CD8-positive, alpha-beta memory T cell (primary cell): Measurements from ENCODE around the gene KRTCAP2. TPM values are rescaled to one million over a fixed set of nuclear protein-coding genes. Genes with fewer than 3 reads are reported as not detected.

ENCODE experiments used
- CTCF ChIA-PET: fragments of 350-600 bp; sonication (Branson Sonifier 250); formaldehyde crosslinking; loops from one replicate; lab custom pipeline; 2021; ENCODE audit warnings: antibody characterized with exemption; lab: Charles Lee
- POLR2A ChIA-PET: fragments of 350-600 bp; sonication (Branson Sonifier 250); formaldehyde crosslinking; loops from one replicate; lab custom pipeline; 2021; ENCODE audit warnings: antibody characterized with exemption; lab: Charles Lee
- DNase-seq, 5 donors: peaks; one replicate each; pipeline versions ENCODE4 v3.0.0 to v3.0.0-alpha.2; 2020 to 2022; ENCODE audit warnings: mixed read lengths in 1 of 5
- H3K27ac ChIP-seq: one replicate; pipeline ENCODE4 v1.7.0; 2013; ENCODE audit warnings: low read depth, mild to moderate bottlenecking, low read length, moderate library complexity
- H3K27me3 ChIP-seq: 2 replicates; pipeline ENCODE4 v1.7.0; 2013; ENCODE audit warnings: low read length, mild to moderate bottlenecking; ENCODE audit not compliant: insufficient read depth, poor library complexity, severe bottlenecking
- H3K36me3 ChIP-seq: 2 replicates; pipeline ENCODE4 v1.7.0; 2013; ENCODE audit warnings: mild to moderate bottlenecking, low read length, moderate library complexity; ENCODE audit not compliant: insufficient read depth
- H3K4me1 ChIP-seq: 2 replicates; pipeline ENCODE4 v1.7.0; 2013; ENCODE audit warnings: mild to moderate bottlenecking, low read length, moderate library complexity; ENCODE audit not compliant: insufficient read depth
- H3K4me3 ChIP-seq: 2 replicates; pipeline ENCODE4 v1.7.0; 2013; ENCODE audit warnings: mild to moderate bottlenecking, low read length
- H3K9me3 ChIP-seq: 2 replicates; pipeline ENCODE4 v1.7.0; 2013; ENCODE audit warnings: mild to moderate bottlenecking, low read length
- H3K27ac Mint-ChIP-seq, 8 donors: one replicate each; pipeline ENCODE4 v1.8.0; 2020 to 2021; ENCODE audit warnings: mixed read lengths in 8 of 8, mild to moderate bottlenecking in 6 of 8, inconsistent platforms in 3 of 8, moderate library complexity in 3 of 8
- H3K27me3 Mint-ChIP-seq, 2 donors: one replicate each; pipeline ENCODE4 v1.8.0; 2020 to 2021; ENCODE audit warnings: mixed read lengths in 2 of 2, mild to moderate bottlenecking in 1 of 2, moderate library complexity in 1 of 2
- H3K36me3 Mint-ChIP-seq, 3 donors: one replicate each; pipeline ENCODE4 v1.8.0; 2020 to 2021; ENCODE audit warnings: mixed read lengths in 3 of 3, inconsistent platforms in 1 of 3, mild to moderate bottlenecking in 1 of 3
- H3K4me1 Mint-ChIP-seq, 3 donors: one replicate each; pipeline ENCODE4 v1.8.0; 2020 to 2021; ENCODE audit warnings: mixed read lengths in 3 of 3, inconsistent platforms in 1 of 3, mild to moderate bottlenecking in 1 of 3
- H3K4me3 Mint-ChIP-seq, 7 donors: one replicate each; pipeline ENCODE4 v1.8.0; 2020 to 2021; ENCODE audit warnings: mixed read lengths in 7 of 7, mild to moderate bottlenecking in 6 of 7, moderate library complexity in 4 of 7, inconsistent platforms in 2 of 7
- H3K9me3 Mint-ChIP-seq, 5 donors: one replicate each; pipeline ENCODE4 v1.8.0; 2020 to 2022; ENCODE audit warnings: mixed read lengths in 5 of 5, mild to moderate bottlenecking in 3 of 5, moderate library complexity in 2 of 5, inconsistent platforms in 1 of 5
- polyA plus RNA-seq: library from polyadenylated mRNA; unstranded; fragments of 300-500 nt; fragmentation: Illumina TruSeq; gene quantifications from one replicate; pipeline ENCODE4 v1.2.3, GENCODE V29; 2021
- total RNA-seq, 2 experiments: library from RNA; stranded (reverse); gene quantifications; one replicate each; pipeline ENCODE4 v1.2.3, GENCODE V29; 2021

KRTCAP2 gene
- total and polyA plus RNA-seq, 3 experiments from 2014 or later, result 181 to 576 (median 207) TPM

DNA sequence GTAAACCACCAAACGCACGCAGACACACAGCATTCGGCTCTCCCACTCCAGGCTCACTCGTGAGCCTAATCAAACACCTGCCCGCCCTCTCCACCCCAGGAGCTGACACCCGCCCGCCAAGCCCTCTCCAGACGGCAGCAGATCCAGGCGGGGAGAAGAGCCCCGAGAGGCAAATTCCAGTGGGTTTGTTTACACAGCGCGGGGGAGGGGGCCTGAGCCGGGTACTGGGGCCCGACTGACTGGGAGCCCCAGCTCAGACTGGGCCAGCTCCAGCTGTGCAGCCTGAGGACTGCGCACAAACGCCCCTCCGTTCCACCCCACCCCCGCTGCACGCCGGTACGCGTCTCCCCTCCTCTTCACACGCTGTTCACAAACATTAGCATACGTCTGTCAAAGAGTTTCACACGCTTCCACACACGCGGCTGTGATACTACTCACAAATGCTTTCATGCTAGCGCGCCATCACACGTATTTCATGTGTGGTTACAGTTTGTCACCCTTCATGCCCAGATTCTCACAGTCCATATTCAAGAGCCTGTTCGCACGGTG, 46.5 kb downstream of the KRTCAP2 start:
- H3K27ac Mint-ChIP-seq, result peak overlapping the region in 3 of 8 donors; percentile 4 to 66 (median 40)
- no peak overlapping the region for H3K27ac ChIP-seq
- no peaks in the 10 kb centered on the region for H3K36me3 ChIP-seq
- POLR2A ChIA-PET, result interaction anchor here (0.5 kb wide), 1 partner anchor 18 kb away, joined by 3 read pairs; no protein-coding TSS in a partner anchor
- peaks cover 23 to 30% (median 23%) of the 10 kb centered on the region in 3 donors for H3K4me1 Mint-ChIP-seq
- H3K27me3 ChIP-seq, result no peaks in the 10 kb centered on the region
- H3K27me3 Mint-ChIP-seq, result peaks cover 16 to 34% of the 10 kb centered on the region in 2 donors
- no peaks in the 10 kb centered on the region for H3K9me3 ChIP-seq
- H3K4me3 ChIP-seq, result peak overlapping the region; percentile 64
- CTCF ChIA-PET, result interaction anchor here (1.7 kb wide), 1 partner anchor 36 kb away, joined by 5 read pairs; no protein-coding TSS in a partner anchor
- H3K9me3 Mint-ChIP-seq, result no peaks in the 10 kb centered on the region
- H3K36me3 Mint-ChIP-seq, result no peaks in the 10 kb centered on the region
- H3K4me1 ChIP-seq, result peaks cover 34% of the 10 kb centered on the region
- DNase-seq, result peak in 4 of 5 donors; percentile 34 to 64 (median 36)
- peak overlapping the region; percentile 78 to 93 (median 89) for H3K4me3 Mint-ChIP-seq

DNA sequence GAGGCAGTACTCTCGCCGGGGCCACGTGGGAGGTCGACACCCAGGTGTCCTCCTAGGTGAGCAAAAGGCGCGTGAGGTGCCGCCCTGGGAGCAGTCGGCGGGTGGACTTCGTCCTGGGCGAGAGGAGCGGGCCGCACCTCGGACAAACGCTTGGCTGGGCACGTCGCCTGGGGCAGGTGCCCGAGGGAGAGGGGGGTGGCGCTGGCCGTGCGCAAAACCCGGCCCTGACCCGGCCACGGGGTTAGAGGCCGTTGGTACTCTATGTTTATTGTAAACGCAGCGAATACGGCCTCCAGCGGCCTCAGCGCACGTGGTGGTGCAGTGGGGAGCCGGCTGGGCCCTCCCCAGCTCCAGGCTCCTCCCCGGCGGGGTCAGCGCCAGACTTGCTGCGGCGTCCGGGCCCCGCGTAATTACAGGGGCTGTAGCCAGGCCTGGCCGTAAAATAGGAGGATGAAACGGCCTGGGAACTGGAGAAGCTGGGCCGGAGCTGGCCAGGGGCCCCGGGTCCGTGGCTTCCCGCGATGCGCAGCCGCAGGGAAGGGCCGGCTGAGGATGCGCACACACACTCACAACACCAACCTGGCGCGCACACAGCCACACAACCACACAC, 47.1 kb downstream of the KRTCAP2 start:
- no peaks in the 10 kb centered on the region for H3K36me3 ChIP-seq
- no peak overlapping the region for H3K4me3 ChIP-seq
- ChIA-PET POLR2A (interaction anchor here (0.5 kb wide), 1 partner anchor 19 kb away, joined by 3 read pairs; no protein-coding TSS in a partner anchor), CTCF (interaction anchor here (1.2 to 1.7 kb wide), 2 partner anchors 35 to 42 kb away, joined by 4 to 5 read pairs; no protein-coding TSS in a partner anchor)
- peaks cover 23 to 30% (median 23%) of the 10 kb centered on the region in 3 donors for H3K4me1 Mint-ChIP-seq
- H3K9me3 Mint-ChIP-seq, result no peaks in the 10 kb centered on the region
- no peak overlapping the region for H3K27ac ChIP-seq
- H3K4me3 Mint-ChIP-seq, result peak overlapping the region in 5 of 7 donors; percentile 20 to 89 (median 54)
- H3K9me3 ChIP-seq, result no peaks in the 10 kb centered on the region
- H3K4me1 ChIP-seq, result peaks cover 34% of the 10 kb centered on the region
- peaks cover 14 to 33% of the 10 kb centered on the region in 2 donors for H3K27me3 Mint-ChIP-seq
- no peaks in the 10 kb centered on the region for H3K27me3 ChIP-seq
- H3K27ac Mint-ChIP-seq, result no peak overlapping the region
- H3K36me3 Mint-ChIP-seq, result no peaks in the 10 kb centered on the region
- DNase-seq, result no peak

GRCh38 chr1:155125511-155125945, 47.6 kb downstream of the KRTCAP2 start:
- Histone ChIP-seq H3K9me3 (no peaks in the 10 kb centered on the region), H3K36me3 (no peaks in the 10 kb centered on the region), H3K27ac (no peak overlapping the region), H3K4me1 (peaks cover 34% of the 10 kb centered on the region), H3K27me3 (no peaks in the 10 kb centered on the region), H3K4me3 (no peak overlapping the region)
- Mint-ChIP-seq H3K36me3 (no peaks in the 10 kb centered on the region), H3K27ac (no peak overlapping the region), H3K27me3 (peaks cover 14 to 28% of the 10 kb centered on the region in 2 donors), H3K4me3 (peak overlapping the region in 5 of 7 donors; percentile 20 to 78 (median 34)), H3K4me1 (peaks cover 23 to 30% (median 23%) of the 10 kb centered on the region in 3 donors), H3K9me3 (no peaks in the 10 kb centered on the region)
- ChIA-PET CTCF (interaction anchor here (1.2 to 1.7 kb wide), 2 partner anchors 34 to 42 kb away, joined by 4 to 5 read pairs; no protein-coding TSS in a partner anchor), POLR2A (no interaction called here)
- DNase-seq, result no peak

DNA sequence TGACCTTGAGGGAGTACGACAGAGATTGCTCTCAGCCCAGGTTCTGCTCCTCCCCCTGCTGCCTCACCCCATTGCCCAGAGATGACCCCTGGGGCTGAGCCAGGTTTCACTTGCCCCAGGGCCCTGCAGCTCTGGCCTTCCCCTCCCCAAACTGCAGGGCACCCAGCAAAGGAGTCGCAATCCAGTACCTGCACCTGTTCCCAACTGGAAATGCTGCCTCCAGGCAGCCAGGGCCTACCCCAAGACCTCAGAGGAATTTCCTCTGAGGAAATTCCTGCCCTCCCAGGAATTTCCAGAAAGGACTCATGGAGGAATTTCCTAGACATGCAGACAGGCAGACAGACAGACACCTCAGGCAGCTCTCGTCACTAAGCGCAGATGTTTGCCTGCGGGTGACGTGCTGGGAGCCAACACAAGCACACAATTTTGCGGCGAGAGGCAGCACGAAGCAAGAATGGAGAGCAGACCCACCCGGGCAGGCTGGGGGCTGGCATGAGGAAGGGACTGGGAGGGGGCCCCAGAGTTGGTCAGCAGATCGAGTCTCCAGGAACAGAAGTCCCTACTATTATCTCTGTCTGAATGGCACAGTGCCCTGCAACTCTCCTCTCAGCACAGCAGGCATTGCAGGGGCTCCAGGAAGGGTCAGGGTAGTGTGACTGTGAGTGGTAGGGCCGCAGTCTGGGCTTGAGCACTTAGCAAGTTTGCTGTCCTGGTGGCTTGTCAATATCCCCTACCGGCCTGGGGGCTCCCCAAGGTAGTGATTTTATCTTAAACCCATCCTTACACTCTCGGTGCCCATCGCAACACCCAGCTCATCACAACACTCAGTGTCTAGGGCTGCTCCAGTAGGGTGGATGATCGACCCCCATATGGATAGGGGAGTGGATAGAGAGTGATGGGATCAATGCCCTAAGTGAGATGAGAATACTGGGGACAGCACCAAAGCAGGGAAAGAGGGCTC, 48.3 kb downstream of the KRTCAP2 start:
- peaks cover 23 to 29% (median 23%) of the 10 kb centered on the region in 3 donors for H3K4me1 Mint-ChIP-seq
- no peaks in the 10 kb centered on the region for H3K27me3 ChIP-seq
- DNase-seq, result no peak
- H3K27me3 Mint-ChIP-seq, result peaks cover 14 to 26% of the 10 kb centered on the region in 2 donors
- CTCF ChIA-PET, result interaction anchor here (1.2 kb wide), 1 partner anchor 43 kb away, joined by 4 read pairs; no protein-coding TSS in a partner anchor
- peak overlapping the region in 2 of 8 donors; percentile 50 to 74 for H3K27ac Mint-ChIP-seq
- H3K4me3 Mint-ChIP-seq, result no peak overlapping the region
- no peaks in the 10 kb centered on the region for H3K9me3 Mint-ChIP-seq
- H3K4me3 ChIP-seq, result no peak overlapping the region
- H3K9me3 ChIP-seq, result no peaks in the 10 kb centered on the region
- POLR2A ChIA-PET, result no interaction called here
- no peak overlapping the region for H3K27ac ChIP-seq
- no peaks in the 10 kb centered on the region for H3K36me3 Mint-ChIP-seq
- H3K4me1 ChIP-seq, result peaks cover 32% of the 10 kb centered on the region
- no peaks in the 10 kb centered on the region for H3K36me3 ChIP-seq

DNA sequence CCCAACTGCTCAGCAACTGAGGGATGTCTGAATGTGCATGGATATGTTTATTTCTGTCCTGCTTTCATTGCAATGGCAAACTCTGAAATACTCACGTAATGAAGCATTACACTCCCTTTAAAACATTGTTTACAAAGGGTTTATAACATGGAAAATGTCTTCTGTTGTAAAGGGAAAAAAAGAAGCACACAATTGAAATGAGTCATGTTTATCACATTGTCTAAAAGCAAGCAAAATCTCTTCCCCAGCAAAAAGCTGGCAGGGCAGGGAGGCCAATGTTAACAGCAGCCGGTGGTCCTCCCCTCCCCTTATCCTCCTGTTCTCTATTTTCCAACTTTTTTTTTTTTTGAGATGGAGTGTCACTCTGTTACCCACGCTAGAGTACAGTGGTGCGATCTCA, 49.3 kb downstream of the KRTCAP2 start:
- Histone ChIP-seq H3K27me3 (no peaks in the 10 kb centered on the region), H3K36me3 (no peaks in the 10 kb centered on the region), H3K4me1 (peaks cover 22% of the 10 kb centered on the region), H3K4me3 (no peak overlapping the region), H3K27ac (no peak overlapping the region), H3K9me3 (no peaks in the 10 kb centered on the region)
- no peak overlapping the region for H3K27ac Mint-ChIP-seq
- no peak overlapping the region for H3K4me3 Mint-ChIP-seq
- H3K27me3 Mint-ChIP-seq, result peaks cover 12 to 18% of the 10 kb centered on the region in 2 donors
- peaks cover 18 to 21% (median 19%) of the 10 kb centered on the region in 3 donors for H3K4me1 Mint-ChIP-seq
- H3K9me3 Mint-ChIP-seq, result no peaks in the 10 kb centered on the region
- no peak for DNase-seq
- POLR2A ChIA-PET, result no interaction called here
- no peaks in the 10 kb centered on the region for H3K36me3 Mint-ChIP-seq
- CTCF ChIA-PET, result no interaction called here

DNA sequence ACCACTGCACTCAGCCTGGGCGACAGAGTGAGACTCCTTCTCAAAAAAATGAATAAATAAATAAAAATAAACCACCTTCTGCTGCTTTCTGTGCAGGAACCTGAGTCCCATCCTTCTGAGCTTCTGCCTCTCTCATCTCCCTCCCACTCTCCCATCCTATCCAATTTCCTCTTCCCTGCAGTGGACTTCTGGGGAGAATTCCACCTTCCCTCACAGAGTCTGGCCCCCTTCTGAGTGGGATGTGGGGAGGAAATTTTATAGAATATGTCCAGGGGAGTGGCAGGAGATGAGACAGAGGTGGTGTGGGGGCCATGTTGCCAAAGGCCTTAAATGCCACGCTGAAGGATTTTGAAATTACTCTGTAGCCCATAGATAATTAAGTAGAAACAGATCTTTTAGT, 50.8 kb downstream of the KRTCAP2 start:
- Mint-ChIP-seq H3K27ac (no peak overlapping the region), H3K36me3 (no peaks in the 10 kb centered on the region), H3K27me3 (peaks cover 4 to 12% of the 10 kb centered on the region in 2 donors), H3K4me1 (peaks cover 8% of the 10 kb centered on the region in 3 donors), H3K9me3 (no peaks in the 10 kb centered on the region), H3K4me3 (no peak overlapping the region)
- Histone ChIP-seq H3K36me3 (no peaks in the 10 kb centered on the region), H3K4me3 (no peak overlapping the region), H3K27ac (no peak overlapping the region), H3K27me3 (no peaks in the 10 kb centered on the region), H3K9me3 (no peaks in the 10 kb centered on the region), H3K4me1 (peaks cover 11% of the 10 kb centered on the region)
- ChIA-PET CTCF (interaction anchor here (1.0 to 1.8 kb wide), 3 partner anchors 12 to 31 kb away, joined by 3 read pairs; partner anchors contain the start of gene SLC50A1), POLR2A (no interaction called here)
- DNase-seq, result no peak

- no peaks in the 10 kb centered on the region for H3K9me3 Mint-ChIP-seq
- H3K27me3 ChIP-seq, result no peaks in the 10 kb centered on the region
- peaks cover 0 to 2% (median 0%) of the 10 kb centered on the region in 3 donors for H3K4me1 Mint-ChIP-seq
- no peaks in the 10 kb centered on the region for H3K9me3 ChIP-seq
- no peak overlapping the region for H3K27ac ChIP-seq
- CTCF ChIA-PET, result interaction anchor here (1.1 to 1.3 kb wide), 2 partner anchors 30 to 52 kb away, joined by 3 to 4 read pairs; partner anchors contain the start of gene KRTCAP2
- no peak for DNase-seq
- no peaks in the 10 kb centered on the region for H3K36me3 Mint-ChIP-seq
- H3K36me3 ChIP-seq, result no peaks in the 10 kb centered on the region
- H3K27ac Mint-ChIP-seq, result no peak overlapping the region
- H3K4me1 ChIP-seq, result peaks cover under 1% of the 10 kb centered on the region
- POLR2A ChIA-PET, result no interaction called here
- peaks cover 4 to 14% of the 10 kb centered on the region in 2 donors for H3K27me3 Mint-ChIP-seq
- no peak overlapping the region for H3K4me3 Mint-ChIP-seq
- no peak overlapping the region for H3K4me3 ChIP-seq
Measured at GRCh38 chr1:155121249-155121648, 51.9 kb downstream of the KRTCAP2 start.
